Fibroblast of mammary gland (primary cell): ENCODE measurements around the gene ADAT1.

Experiments
- DNase-seq: peaks from one replicate; pipeline ENCODE4 v3.0.0-alpha.2; 2010; ENCODE audit warnings: low read depth
- H3K4me3 ChIP-seq: 2 replicates; pipeline ENCODE4 v1.5.1; 2011; ENCODE audit warnings: low read depth, mild to moderate bottlenecking, low read length, moderate library complexity; ENCODE audit not compliant: control insufficient read depth
- TF ChIP-seq, protein P1 (sequence below): conservative IDR thresholded peaks from 2 replicates; pipeline ENCODE4 v1.5.1; 2011; ENCODE audit warnings: low read depth, low read length, inconsistent platforms; ENCODE audit not compliant: control insufficient read depth, insufficient read depth

Gene ADAT1

DNA sequence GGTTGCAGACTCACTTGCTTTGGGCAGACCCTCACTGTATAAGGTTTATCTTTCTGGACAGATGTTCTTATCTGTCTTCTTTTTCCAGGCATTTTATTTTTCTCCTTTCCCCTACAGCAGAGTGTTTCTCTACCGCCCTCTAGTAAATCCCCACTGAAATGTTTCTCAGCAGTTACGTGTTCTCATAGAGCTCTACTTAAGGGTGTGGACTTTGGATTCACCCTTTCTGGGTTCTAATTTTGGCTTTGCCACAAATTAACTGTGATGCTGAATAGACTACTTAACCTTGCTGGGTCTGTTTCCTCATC lies 2.0 kb downstream of the ADAT1 start:
- TF ChIP-seq, protein P1, sequence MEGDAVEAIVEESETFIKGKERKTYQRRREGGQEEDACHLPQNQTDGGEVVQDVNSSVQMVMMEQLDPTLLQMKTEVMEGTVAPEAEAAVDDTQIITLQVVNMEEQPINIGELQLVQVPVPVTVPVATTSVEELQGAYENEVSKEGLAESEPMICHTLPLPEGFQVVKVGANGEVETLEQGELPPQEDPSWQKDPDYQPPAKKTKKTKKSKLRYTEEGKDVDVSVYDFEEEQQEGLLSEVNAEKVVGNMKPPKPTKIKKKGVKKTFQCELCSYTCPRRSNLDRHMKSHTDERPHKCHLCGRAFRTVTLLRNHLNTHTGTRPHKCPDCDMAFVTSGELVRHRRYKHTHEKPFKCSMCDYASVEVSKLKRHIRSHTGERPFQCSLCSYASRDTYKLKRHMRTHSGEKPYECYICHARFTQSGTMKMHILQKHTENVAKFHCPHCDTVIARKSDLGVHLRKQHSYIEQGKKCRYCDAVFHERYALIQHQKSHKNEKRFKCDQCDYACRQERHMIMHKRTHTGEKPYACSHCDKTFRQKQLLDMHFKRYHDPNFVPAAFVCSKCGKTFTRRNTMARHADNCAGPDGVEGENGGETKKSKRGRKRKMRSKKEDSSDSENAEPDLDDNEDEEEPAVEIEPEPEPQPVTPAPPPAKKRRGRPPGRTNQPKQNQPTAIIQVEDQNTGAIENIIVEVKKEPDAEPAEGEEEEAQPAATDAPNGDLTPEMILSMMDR = peak; percentile 50
- DNase-seq = peak; percentile 47
- H3K4me3 ChIP-seq = no peak overlapping the region

DNA sequence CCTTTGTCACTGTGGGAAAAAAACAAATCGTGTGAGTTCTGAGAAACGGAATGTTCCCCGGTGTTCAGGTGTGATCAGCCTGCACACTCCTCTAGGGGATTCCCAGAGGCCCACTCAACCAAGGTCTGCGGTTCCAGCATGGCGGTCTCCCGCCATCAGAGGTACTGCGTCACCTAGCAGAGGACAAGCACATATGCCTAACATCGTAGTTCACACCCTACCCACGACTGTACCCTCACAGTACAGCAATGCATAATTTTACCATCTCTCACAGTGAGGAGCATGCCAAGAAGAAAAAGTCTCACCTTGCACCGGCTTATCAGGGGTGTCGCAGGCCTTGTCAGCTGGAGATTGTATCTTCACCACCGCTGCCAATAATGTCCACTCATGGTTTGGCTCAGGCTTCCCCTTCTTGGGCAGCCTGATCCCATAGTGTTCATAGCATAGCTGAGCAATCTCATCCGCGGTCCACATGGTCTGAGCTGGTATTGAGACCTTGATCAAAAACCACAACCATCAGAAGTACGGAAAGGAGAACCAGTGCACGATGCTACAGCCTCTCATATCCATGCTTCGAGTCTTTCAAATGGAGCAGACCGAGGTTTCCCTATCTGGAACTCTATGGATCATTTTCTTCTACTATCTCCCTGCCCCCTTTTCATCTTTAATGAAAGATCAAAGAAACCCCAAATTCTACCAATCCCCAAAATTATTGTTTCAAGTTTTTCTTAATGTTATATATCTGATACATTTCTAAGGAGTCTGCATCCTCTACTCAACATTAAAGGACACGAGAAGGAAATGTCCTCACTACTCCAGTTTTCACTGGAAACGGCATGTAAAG lies 2.5 kb downstream of the ADAT1 start:
- TF ChIP-seq, protein P1 = no peak
- no peak overlapping the region for H3K4me3 ChIP-seq
- no peak for DNase-seq

DNA sequence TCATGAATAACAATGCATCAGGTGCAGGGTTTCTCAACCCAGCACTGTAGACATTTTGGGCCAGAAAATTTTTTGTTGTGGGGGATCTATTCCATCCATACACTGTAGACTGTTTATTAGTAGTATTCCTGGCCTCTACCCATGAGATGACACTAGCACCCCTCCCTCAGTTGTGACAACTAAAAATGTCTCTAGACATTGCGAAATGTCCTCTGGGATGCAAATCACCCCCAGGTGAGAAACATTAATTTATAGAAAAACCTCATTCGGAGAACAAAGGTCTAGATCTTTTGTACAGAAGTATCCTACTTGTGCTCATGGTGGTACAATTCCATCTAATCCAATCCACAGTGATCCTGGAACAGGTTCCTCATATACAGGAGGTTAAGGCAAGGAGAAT lies 4.3 kb downstream of the ADAT1 start:
- no peak overlapping the region for H3K4me3 ChIP-seq
- no peak for DNase-seq
- TF ChIP-seq, protein P1 = no peak

DNA sequence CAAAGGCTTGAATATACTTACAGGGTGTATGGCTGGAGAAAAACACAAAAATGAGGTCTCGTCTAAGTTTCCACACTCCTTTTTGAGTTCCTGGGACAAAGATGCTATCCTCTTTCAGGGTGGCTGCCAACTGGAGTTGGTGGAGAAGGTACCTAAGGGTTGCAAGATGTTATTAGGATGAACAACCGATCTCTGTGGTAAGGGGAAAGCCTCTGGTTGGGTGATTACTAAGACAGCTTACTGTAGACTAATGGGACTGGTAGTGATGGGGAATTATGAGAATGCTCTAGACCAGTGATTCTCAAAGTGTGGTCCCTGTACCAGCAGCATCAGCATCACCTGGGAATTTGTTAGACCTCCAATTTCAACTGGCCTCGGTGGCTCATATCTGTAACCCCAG lies 6.0 kb downstream of the ADAT1 start:
- DNase-seq = no peak
- TF ChIP-seq, protein P1 = no peak

DNA sequence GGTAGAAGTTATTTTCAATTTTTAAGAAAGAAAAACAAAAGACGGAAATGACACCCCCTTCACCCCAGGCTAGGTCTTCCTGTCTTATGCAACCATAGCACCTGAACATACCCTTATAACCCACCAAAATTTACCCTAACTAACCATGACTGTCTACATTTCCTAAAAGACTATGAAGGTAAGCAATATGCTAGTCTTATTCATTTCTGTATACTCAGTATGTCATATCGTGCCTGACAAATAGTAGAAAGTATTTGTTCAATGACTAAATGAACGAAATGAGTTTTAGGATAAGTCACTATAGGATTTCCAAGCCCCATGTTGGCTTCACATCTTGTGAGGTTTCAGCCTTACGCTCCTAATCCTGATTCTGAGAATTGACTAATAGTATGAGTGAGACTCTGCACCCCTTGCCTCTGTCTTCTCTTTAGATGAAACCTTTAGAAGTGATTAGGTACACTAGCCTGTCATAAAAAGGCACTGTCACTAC lies 6.5 kb downstream of the ADAT1 start:
- TF ChIP-seq, protein P1 = no peak
- no peak for DNase-seq
- H3K4me3 ChIP-seq = no peak overlapping the region

More for the DNA sequence above, 6.0 kb downstream of the ADAT1 start:
- no peak overlapping the region for H3K4me3 ChIP-seq

DNA sequence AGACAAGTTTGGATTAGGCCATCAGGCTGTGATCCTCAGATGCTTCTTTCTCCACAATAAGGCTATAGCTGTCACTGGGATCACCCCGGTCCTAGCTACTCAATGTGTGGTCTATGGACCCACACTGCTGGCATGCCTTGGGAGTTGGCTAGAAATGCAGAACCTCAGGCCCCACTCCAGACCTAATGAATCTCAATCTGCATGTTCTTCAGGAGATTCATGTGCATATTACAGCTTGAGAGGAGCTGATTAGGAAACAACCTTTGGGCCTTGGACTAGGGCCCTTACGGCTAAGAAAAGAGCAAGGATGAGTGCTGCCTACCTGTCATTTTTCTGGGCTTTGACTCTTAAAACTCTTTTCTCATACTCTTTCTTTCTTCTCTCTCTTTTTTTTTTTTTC lies 7.5 kb downstream of the ADAT1 start:
- TF ChIP-seq, protein P1 = no peak
- no peak overlapping the region for H3K4me3 ChIP-seq
- no peak for DNase-seq
